A549 (cell line): Measurements from ENCODE around the gene OCIAD2.

ENCODE experiments used
- EP300 ChIP-seq, 2 experiments: fragments of >200 bp; sonication (Bioruptor Twin); formaldehyde crosslinking; IDR thresholded peaks; 2 replicates in 1 of 2; 3 replicates in 1 of 2; pipeline ENCODE4 v1.6.1; 2016 to 2017
- POLR2A ChIP-seq: IDR thresholded peaks from 2 replicates; pipeline ENCODE4 v1.6.1; 2012; ENCODE audit warnings: mild to moderate bottlenecking, low read length
- POLR2AphosphoS2 ChIP-seq: conservative IDR thresholded peaks from 2 replicates; pipeline ENCODE4 v1.6.1; 2012; ENCODE audit warnings: low read length, improper control_type of control experiment, inconsistent platforms
- RCOR1 ChIP-seq: fragments of 150-350 bp; IDR thresholded peaks from 2 replicates; pipeline ENCODE4 v1.6.1; 2014; ENCODE audit warnings: antibody characterized with exemption, low read length, low read depth
- RFX5 ChIP-seq: fragments of 450-650 bp; IDR thresholded peaks from 2 replicates; pipeline ENCODE4 v1.7.1; 2014; ENCODE audit warnings: antibody characterized with exemption, mild to moderate bottlenecking, moderate library complexity
- TF ChIP-seq, protein P1 (sequence below): fragments of 150-350 bp; IDR thresholded peaks from 2 replicates; pipeline ENCODE4 v1.6.1; 2014; ENCODE audit warnings: low read depth, mild to moderate bottlenecking, low read length
- TF ChIP-seq, protein P2 (sequence below): fragments of >200 bp; sonication (Bioruptor Twin); formaldehyde crosslinking; IDR thresholded peaks from 3 replicates; pipeline ENCODE4 v1.5.1; 2016

DNA sequence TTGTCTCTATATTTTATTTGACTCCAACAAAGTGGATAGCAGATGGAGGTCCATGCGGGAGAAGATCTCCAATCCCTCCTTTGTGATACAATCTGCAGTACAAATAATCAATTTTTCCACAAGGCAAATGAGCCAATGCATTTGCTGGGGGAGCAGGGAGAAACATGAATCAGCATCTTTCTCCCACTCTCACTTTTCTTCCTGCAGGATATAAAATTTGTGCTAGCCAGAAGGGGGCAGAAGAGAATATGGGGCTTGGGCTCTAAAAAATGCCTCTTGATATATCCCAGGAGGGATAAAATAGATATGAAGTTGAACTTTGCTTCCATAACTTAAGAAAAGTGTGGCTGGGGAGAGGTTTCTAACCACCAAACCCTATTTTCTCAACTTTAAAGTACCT is 41.2 kb upstream of the OCIAD2 start:
- TF ChIP-seq RFX5 (no peak), RCOR1 (no peak), POLR2A (no peak), POLR2AphosphoS2 (no peak), EP300 (IDR thresholded peaks at IDR 0.05) (no peak)
- TF ChIP-seq, protein P1, sequence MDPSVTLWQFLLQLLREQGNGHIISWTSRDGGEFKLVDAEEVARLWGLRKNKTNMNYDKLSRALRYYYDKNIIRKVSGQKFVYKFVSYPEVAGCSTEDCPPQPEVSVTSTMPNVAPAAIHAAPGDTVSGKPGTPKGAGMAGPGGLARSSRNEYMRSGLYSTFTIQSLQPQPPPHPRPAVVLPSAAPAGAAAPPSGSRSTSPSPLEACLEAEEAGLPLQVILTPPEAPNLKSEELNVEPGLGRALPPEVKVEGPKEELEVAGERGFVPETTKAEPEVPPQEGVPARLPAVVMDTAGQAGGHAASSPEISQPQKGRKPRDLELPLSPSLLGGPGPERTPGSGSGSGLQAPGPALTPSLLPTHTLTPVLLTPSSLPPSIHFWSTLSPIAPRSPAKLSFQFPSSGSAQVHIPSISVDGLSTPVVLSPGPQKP, result no peak
- TF ChIP-seq, protein P2, sequence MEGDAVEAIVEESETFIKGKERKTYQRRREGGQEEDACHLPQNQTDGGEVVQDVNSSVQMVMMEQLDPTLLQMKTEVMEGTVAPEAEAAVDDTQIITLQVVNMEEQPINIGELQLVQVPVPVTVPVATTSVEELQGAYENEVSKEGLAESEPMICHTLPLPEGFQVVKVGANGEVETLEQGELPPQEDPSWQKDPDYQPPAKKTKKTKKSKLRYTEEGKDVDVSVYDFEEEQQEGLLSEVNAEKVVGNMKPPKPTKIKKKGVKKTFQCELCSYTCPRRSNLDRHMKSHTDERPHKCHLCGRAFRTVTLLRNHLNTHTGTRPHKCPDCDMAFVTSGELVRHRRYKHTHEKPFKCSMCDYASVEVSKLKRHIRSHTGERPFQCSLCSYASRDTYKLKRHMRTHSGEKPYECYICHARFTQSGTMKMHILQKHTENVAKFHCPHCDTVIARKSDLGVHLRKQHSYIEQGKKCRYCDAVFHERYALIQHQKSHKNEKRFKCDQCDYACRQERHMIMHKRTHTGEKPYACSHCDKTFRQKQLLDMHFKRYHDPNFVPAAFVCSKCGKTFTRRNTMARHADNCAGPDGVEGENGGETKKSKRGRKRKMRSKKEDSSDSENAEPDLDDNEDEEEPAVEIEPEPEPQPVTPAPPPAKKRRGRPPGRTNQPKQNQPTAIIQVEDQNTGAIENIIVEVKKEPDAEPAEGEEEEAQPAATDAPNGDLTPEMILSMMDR, result no peak
